Measurements from ENCODE around the gene CLEC3A.

- TF ChIP-seq EZH2phosphoT487 (IDR thresholded peaks at IDR 0.05; ENCODE audit: borderline replicate concordance): no peak
- TF ChIP-seq CTCF (conservative IDR thresholded peaks at IDR 0.05; ENCODE audit: low read length): no peak
Measured at GRCh38 chr16:77993111-77993985, 29.0 kb upstream of the CLEC3A start.

Measured in Loucy (cell line).